ENCODE data around the gene PIGQ.

PIGQ gene

GRCh38 chr16:534135-534534 is 35.6 kb upstream of the PIGQ start:
- DNase-seq (ENCODE audit: low read depth) = no peak

GRCh38 chr16:534856-535445 is 34.8 kb upstream of the PIGQ start:
- no peak for DNase-seq (ENCODE audit: low read depth)

GRCh38 chr16:535446-536405 is 34.0 kb upstream of the PIGQ start:
- DNase-seq (ENCODE audit: low read depth) = no peak

GRCh38 chr16:536746-537145 is 33.0 kb upstream of the PIGQ start:
- DNase-seq (ENCODE audit: low read depth) = no peak

GRCh38 chr16:537415-538335 is 32.1 kb upstream of the PIGQ start:
- no peak for DNase-seq (ENCODE audit: low read depth)

- DNase-seq (ENCODE audit: low read depth) = no peak
Observed at GRCh38 chr16:539901-540530, 29.8 kb upstream of the PIGQ start.

- no peak for DNase-seq (ENCODE audit: low read depth)
Observed at GRCh38 chr16:540645-541340, 29.0 kb upstream of the PIGQ start.

- DNase-seq (ENCODE audit: low read depth) = no peak
Observed at GRCh38 chr16:543301-544164, 26.2 kb upstream of the PIGQ start.

- DNase-seq (ENCODE audit: low read depth) = no peak
Observed at GRCh38 chr16:544517-544916, 25.3 kb upstream of the PIGQ start.

GRCh38 chr16:546909-547770 is 22.6 kb upstream of the PIGQ start:
- no peak for DNase-seq (ENCODE audit: low read depth)

- no peak for DNase-seq (ENCODE audit: low read depth)
Observed at GRCh38 chr16:548586-548985, 21.2 kb upstream of the PIGQ start.

- DNase-seq (ENCODE audit: low read depth) = no peak
Observed at GRCh38 chr16:549544-550263, 20.1 kb upstream of the PIGQ start.

GRCh38 chr16:551210-551609 is 18.6 kb upstream of the PIGQ start:
- DNase-seq (ENCODE audit: low read depth) = no peak

- no peak for DNase-seq (ENCODE audit: low read depth)
Observed at GRCh38 chr16:552171-552570, 17.6 kb upstream of the PIGQ start.

GRCh38 chr16:553601-554296 is 16.0 kb upstream of the PIGQ start:
- no peak for DNase-seq (ENCODE audit: low read depth)

- DNase-seq (ENCODE audit: low read depth) = no peak
Observed at GRCh38 chr16:554297-554621, 15.5 kb upstream of the PIGQ start.

GRCh38 chr16:554640-555365 is 15.0 kb upstream of the PIGQ start:
- no peak for DNase-seq (ENCODE audit: low read depth)
